WI38 (cell line): ENCODE results near the gene CDT1.

Experiments
- H3K4me3 ChIP-seq: 2 replicates; pipeline ENCODE4 v1.5.1; 2011; ENCODE audit warnings: low read depth, mild to moderate bottlenecking, control low read depth, low read length
- CTCF ChIP-seq: IDR thresholded peaks from 2 replicates; pipeline ENCODE4 v1.5.1; 2012; ENCODE audit warnings: low read depth, mild to moderate bottlenecking, control low read depth, low read length

The CDT1 gene

GRCh38 chr16:88793251-88793954, 10.2 kb upstream of the CDT1 start:
- H3K4me3 ChIP-seq: no peak overlapping the region
- no peak for TF ChIP-seq CTCF

- TF ChIP-seq CTCF: no peak
- no peak overlapping the region for H3K4me3 ChIP-seq
Measured at GRCh38 chr16:88796278-88796677, 7.3 kb upstream of the CDT1 start.

- no peak for TF ChIP-seq CTCF
- H3K4me3 ChIP-seq: no peak overlapping the region
Measured at GRCh38 chr16:88798073-88798472, 5.5 kb upstream of the CDT1 start.

GRCh38 chr16:88798772-88799455, 4.7 kb upstream of the CDT1 start:
- H3K4me3 ChIP-seq: no peak overlapping the region
- TF ChIP-seq CTCF: no peak

GRCh38 chr16:88799569-88800276, 3.9 kb upstream of the CDT1 start:
- no peak for TF ChIP-seq CTCF
- no peak overlapping the region for H3K4me3 ChIP-seq

GRCh38 chr16:88800277-88800592, 3.4 kb upstream of the CDT1 start:
- TF ChIP-seq CTCF: no peak

GRCh38 chr16:88804173-88804551, 573 bp downstream of the CDT1 start:
- TF ChIP-seq CTCF: no peak
- peak overlapping the region; percentile 70 for H3K4me3 ChIP-seq

More at GRCh38 chr16:88800277-88800592, 3.4 kb upstream of the CDT1 start:
- no peak overlapping the region for H3K4me3 ChIP-seq
